WI38 (cell line): ENCODE measurements around the gene VAPB.

Experiments
- H3K4me3 ChIP-seq: 2 replicates; pipeline ENCODE4 v1.5.1; 2011; ENCODE audit warnings: low read depth, mild to moderate bottlenecking, control low read depth, low read length
- CTCF ChIP-seq: IDR thresholded peaks from 2 replicates; pipeline ENCODE4 v1.5.1; 2012; ENCODE audit warnings: low read depth, mild to moderate bottlenecking, control low read depth, low read length

VAPB gene

GRCh38 chr20:58498470-58499068 lies 109.5 kb downstream of the VAPB start:
- H3K4me3 ChIP-seq, result no peak overlapping the region

DNA sequence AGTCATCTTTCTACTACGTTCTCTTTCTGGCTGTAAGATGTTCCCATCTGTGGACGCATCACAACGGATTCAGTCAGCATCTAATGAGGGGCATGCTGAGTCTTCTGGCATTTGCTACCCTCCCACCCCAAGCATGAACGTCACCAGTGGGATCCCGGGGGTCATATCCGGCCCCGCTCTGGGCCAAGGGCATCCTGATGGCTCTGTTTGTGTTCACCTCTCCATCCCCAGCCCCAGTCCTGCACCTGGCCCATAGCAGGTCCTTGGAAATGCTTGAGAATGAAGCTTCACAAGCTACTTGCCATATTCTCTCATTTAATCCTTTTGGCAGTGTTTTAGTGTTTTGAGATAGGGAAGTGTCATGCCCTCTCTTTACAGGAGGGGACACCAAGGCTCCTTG lies 111.2 kb downstream of the VAPB start:
- H3K4me3 ChIP-seq, result no peak overlapping the region
- TF ChIP-seq CTCF, result no peak

More at GRCh38 chr20:58498470-58499068, 109.5 kb downstream of the VAPB start:
- TF ChIP-seq CTCF, result no peak
